HL-60/S4 treated with retinoic acid at 250 ng/mL for 4 days and 3 days (cell line): ENCODE results near the gene FCHO2.
"Not testable (repeated sequence)": the region's sequence is repeated elsewhere in the genome, so short reads cannot be mapped to it uniquely, and the experiment has no call there.

Source experiments
- in situ Hi-C: fragments of 300-500 bp; cut with MboI; formaldehyde crosslinking; loops from 2 replicates; pipeline ENCODE4 v1.7.0; 2022; ENCODE audit warnings: low sequenced_read_pairs

FCHO2 gene

GRCh38 chr5:72955143-72955767 lies 586 bp upstream of the FCHO2 start:
- in situ Hi-C loops, result no loop called here

GRCh38 chr5:72956324-72957140 lies 691 bp downstream of the FCHO2 start:
- in situ Hi-C loops, result no loop called here

- in situ Hi-C loops, result no loop called here
These were observed 1.5 kb downstream of the FCHO2 start for GRCh38 chr5:72957337-72957736.

DNA sequence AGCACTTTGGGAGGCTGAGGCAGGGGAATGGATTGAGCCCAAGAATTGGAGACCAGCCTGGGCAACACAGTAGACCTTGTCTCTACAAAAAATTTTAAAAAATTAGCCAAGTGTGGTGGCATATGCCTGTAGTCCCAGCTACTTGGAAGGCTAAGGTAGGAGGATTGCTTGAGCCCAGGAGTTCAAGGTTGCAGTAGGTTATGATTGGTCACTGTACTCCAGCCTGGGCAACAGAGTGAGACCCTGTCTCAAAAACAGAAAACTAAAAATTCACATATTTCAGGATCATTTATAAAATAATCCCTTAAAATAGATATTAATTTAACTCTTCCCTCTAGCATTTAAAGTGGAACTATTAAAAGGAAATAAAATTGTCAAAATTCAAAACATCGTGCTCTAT lies 3.4 kb downstream of the FCHO2 start:
- in situ Hi-C loops, result no loop called here

DNA sequence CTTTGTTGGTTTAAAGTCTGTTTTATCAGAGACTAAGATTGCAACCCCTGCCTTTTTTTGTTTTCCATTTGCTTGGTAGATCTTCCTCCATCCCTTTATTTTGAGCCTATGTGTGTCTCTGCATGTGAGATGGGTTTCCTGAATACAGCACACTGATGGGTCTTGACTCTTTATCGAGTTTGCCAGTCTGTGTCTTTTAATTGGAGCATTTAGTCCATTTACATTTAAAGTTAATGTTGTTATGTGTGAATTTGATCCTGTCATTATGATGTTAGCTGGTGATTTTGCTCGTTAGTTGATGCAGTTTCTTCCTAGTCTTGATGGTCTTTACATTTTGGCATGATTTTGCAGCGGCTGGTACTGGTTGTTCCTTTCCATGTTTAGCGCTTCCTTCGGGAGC lies 18.6 kb downstream of the FCHO2 start:
- in situ Hi-C loops, result not testable (repeated sequence)

- in situ Hi-C loops, result not testable (repeated sequence)
These were observed 21.0 kb downstream of the FCHO2 start for GRCh38 chr5:72976810-72977209.

GRCh38 chr5:72985719-72986118 lies 29.9 kb downstream of the FCHO2 start:
- in situ Hi-C loops, result no loop called here

DNA sequence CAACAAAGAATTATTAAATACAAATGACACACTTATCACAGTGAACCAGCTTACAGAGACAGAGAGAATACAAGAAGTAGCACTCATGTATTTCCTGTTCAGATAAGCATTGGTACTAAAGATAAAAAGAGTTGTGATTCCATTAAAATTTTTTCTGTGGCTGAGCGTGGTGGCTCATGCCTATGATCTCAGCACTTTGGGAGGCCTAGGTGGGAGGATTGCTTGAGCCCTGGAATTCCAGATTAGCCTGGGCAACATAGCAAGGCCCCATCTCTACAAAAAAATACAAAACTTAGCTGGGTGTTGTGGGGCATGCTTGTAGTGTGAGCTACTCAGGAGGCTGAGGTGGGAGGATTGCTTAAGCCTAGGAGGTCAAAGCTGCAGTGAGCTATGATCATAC lies 32.9 kb downstream of the FCHO2 start:
- in situ Hi-C loops, result no loop called here

- in situ Hi-C loops, result no loop called here
These were observed 35.6 kb downstream of the FCHO2 start for GRCh38 chr5:72991394-72991793.

DNA sequence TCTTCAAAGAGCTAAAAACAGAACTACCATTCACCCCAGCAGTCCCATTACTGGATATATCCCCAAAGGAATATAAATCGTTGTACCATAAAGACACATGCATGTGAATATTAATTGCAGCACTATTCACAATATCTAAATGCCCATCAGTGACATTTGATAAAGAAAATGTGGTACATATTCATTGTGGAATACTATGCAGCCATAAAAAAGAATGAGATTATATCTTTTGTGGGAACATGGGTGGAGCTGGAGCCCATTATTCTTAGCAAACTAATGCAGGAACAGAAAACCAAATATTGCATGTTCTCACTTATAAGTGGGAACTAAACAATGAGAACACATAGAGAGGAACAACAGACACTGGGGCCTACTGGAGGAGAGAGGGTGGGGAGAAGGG lies 38.7 kb downstream of the FCHO2 start:
- in situ Hi-C loops, result no loop called here

- in situ Hi-C loops, result no loop called here
These were observed 40.8 kb downstream of the FCHO2 start for GRCh38 chr5:72996632-72997031.

GRCh38 chr5:72999916-73000315 lies 44.1 kb downstream of the FCHO2 start:
- in situ Hi-C loops, result no loop called here

- in situ Hi-C loops, result no loop called here
These were observed 50.0 kb downstream of the FCHO2 start for GRCh38 chr5:73005886-73006285.

DNA sequence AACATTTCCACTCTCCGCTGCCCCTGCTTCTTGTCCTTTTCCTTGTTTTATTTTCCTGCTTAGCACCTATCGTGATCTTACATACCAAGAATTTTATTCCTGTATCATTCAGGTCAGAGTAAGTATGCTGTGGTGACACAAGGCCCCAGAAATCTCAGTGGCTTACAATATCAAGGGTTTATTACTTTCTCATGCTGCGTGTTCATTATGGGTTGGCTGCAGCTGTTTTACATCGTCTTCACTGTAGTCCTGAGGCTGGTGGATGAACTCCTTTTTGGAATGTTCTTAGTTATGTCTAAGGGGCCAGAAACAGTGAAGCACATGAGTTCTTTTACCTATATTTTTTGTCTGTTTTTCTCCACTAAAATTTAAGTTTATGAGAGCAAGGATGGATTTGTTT lies 51.2 kb downstream of the FCHO2 start:
- in situ Hi-C loops, result no loop called here

GRCh38 chr5:73008831-73009230 lies 53.0 kb downstream of the FCHO2 start:
- in situ Hi-C loops, result no loop called here

- in situ Hi-C loops, result not testable (repeated sequence)
These were observed 55.8 kb downstream of the FCHO2 start for GRCh38 chr5:73011612-73012011.

- in situ Hi-C loops, result no loop called here
These were observed 63.1 kb downstream of the FCHO2 start for GRCh38 chr5:73018892-73019291.

DNA sequence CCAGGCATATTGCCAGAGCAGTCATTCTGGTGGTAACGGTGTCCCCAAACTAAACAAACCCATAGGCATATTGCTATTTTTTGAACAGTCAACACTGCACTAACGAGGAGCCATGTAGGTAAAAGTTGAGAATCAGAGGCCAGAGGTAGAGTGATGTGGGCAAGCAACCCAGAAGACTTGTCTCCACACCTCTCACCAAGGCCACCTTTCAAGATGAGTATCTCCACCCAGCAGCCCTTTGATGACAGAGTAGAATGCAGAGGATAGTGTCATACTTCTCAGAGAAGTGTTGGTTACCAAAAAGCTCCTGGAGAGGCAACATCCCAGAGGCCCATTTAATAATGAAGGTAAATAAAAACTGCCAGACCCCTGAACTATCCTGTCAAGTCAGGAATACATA lies 63.9 kb downstream of the FCHO2 start:
- in situ Hi-C loops, result no loop called here

DNA sequence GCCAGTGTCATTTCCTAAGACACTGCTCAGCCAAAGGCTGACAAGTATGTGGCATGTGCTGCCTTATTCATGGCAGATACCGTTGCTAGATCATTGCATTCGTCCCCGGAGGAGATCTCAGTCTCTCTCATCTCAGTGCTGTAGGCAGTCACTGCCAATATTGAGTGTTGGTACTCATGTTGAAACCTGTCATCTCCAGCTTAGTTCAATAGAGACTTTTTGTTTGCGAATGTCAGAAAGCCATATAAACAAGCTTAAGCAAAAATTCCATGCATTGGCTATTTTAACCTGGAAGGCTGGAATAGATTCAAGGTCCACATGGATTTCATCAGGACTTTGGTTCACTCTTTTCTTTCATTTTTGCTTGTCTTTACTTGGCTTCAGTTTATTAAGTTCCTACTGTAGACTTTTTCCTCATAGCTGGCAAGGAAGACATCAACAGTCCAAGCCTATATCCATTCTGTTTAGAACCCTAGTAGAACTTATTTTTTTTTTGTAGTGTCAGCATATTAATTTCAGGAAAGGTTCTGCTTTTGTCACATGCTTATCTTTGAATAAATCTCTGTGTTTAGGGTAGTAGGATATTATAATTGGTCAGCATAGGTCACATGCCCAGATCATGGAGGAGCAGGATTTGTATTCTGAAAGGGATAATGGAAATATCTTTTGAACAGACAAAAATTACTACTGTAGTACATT lies 66.8 kb downstream of the FCHO2 start:
- in situ Hi-C loops, result no loop called here

- in situ Hi-C loops, result not testable (repeated sequence)
These were observed 69.2 kb downstream of the FCHO2 start for GRCh38 chr5:73024946-73025544.

DNA sequence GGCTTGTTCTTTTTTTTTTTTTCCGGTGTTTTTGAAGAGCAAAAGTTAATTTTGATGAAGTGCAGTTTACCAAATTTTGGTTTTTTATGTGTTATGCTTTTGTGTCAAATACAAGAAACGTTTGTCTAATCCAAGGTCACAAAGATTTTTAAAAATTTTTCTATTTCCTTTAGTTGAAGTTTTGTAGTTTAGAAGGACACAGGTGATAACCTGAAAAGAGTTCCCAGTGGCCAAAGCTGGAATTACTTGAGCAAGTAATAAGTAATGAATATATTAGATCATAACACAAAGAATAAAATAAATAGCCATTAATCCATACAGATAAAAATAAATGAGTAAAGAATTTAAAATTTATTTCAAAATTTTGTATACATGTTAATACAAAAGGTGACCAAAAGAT lies 71.5 kb downstream of the FCHO2 start:
- in situ Hi-C loops, result no loop called here

DNA sequence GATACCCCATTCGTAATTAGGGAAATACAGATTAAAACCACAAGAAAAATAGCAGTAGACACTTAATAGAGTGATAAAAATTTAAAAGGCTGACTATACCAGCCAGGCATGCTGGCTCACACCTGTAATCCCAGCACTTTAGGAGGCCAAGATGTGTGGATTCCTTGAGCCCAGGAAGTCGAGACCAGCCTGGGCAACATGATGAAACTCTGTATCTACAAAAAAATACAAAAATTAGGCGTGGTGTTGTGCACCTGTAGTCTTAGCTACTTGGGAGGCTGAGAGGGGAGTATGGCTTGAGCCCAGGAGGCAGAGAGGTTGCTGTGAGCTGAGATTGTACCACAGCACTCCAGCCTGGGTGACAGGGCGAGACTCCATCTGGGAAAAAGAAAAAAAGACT lies 72.0 kb downstream of the FCHO2 start:
- in situ Hi-C loops, result no loop called here
